GM10266 (cell line): ENCODE measurements around the gene NIPBL.
A peak's percentile ranks its signal among the peaks of the same experiment; 100 is the strongest.
"Not testable (repeated sequence)": the region's sequence is repeated elsewhere in the genome, so short reads cannot be mapped to it uniquely, and the experiment has no call there.

ENCODE experiments used
- DNase-seq: peaks from one replicate; pipeline ENCODE4 v3.0.0; 2012; ENCODE audit errors: extremely low spot score
- CTCF ChIP-seq: IDR thresholded peaks from 2 replicates; pipeline ENCODE4 v1.5.1; 2012; ENCODE audit warnings: mild to moderate bottlenecking, low read depth; ENCODE audit not compliant: control insufficient read depth, insufficient read depth; ENCODE audit errors: missing control alignments

The NIPBL gene

GRCh38 chr5:37090781-37091180 lies 214.2 kb downstream of the NIPBL start:
- TF ChIP-seq CTCF = no peak
- no peak for DNase-seq

- DNase-seq = not testable (repeated sequence)
Observed at GRCh38 chr5:37093795-37094194, 217.2 kb downstream of the NIPBL start.

DNA sequence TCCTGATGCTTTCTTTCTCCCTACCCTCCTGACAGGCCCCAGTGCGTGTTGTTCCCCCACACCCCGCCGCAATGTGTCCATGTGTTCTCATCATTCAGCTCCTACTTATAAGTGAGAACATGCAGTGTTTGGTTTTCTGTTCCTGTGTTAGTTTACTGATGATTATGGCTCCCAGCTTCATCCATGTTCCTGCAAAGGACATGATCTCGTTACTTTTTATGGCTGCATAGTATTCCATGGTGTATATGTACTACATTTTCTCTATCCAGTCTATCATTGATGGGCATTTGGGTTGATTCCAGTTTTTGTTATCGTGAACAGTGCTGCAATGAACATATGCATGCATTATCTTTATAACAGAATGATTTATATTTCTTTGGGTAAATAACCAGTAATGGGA lies 222.7 kb downstream of the NIPBL start:
- DNase-seq = not testable (repeated sequence)

DNA sequence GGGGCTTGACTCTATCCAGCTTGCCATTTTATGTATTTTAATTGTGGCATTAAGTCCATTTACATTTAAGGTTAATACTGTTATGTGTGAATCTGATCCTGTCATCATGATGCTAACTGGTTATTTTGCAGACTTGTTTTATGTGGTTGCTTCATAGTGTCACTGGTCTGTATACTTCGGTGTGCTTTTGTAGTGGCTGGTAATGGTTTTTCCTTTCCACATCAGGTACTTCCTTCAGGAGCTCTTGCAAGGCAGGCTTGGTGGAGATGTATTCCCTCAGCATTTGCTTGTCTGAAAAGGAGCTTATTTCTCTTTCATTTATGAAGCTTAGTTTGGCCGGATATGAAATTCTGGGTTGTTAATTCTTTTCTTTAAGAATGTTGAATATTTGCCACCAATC lies 226.7 kb downstream of the NIPBL start:
- no peak for DNase-seq
- no peak for TF ChIP-seq CTCF

DNA sequence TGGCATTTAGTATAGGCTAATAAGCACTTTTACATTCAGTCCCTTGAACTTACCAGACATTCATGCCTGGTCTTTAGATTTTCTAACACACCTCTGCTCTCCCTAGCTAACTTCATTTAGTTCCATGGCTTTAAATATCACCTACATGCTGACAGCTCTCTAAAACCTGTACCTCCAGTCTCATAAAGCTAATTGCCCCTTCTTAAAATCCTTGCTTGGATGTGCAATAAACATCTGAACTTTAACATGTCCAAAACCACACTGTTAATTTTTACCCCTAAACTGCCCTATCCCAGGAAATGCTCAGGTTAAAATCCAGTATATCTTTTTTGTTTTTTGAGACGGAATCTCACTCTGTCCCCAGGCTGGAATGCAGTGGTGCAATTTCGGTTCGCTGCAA lies 232.8 kb downstream of the NIPBL start:
- no peak for DNase-seq
- TF ChIP-seq CTCF = no peak

DNA sequence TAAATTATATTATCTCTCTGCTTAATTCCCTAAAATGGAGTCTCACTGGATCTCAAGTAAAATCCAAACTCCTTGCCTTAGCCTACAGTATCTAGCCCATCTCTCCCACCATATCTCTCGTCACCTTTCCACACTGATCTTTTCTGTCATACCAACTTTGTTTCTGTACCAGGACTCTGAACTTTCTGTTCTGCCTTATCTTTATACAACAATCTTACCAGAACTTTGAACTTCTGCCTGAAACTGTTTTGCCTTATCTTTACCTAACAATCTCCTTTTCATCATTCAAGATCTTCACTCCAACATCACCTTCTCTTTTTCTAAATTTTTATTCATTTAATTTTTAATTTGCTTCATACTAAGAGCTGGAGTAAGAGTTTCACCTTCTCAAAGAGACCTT lies 233.6 kb downstream of the NIPBL start:
- DNase-seq = no peak
- TF ChIP-seq CTCF = no peak

GRCh38 chr5:37111426-37112382 lies 235.1 kb downstream of the NIPBL start:
- no peak for TF ChIP-seq CTCF
- DNase-seq = peak; percentile 56

DNA sequence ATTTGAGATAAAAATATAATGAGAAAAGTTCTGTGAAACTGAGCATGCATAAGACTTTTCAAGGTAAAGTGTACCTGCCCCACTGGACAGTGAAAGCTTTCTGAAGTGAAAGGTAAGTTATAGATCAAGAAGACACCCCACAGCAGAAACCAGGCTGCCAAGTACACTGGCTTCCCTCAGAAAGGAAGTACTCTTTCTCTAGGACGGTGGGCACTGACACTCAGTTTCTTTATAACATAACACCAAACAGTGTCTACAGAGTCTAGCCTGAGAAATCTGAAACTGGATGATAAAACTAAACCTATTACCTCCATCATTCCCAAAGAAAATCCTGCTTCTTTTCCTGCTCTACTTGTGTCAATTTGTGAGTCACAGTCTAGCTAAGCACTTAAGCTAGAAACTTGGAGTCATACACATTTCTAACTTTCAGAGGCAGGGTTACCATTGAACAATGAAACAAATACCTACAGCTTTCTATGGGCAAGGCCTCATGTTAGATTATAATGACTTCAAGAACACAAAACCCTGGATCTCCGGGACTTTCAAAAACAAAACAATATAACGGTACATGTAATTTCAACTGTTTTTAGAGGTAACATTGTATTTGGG lies 235.9 kb downstream of the NIPBL start:
- TF ChIP-seq CTCF = no peak
- no peak for DNase-seq
